Adrenal gland (tissue), 12 donors: ENCODE data around the gene ADK. TPM values are rescaled to one million over a fixed set of nuclear protein-coding genes. Genes with fewer than 3 reads are reported as not detected.
A peak's percentile ranks its signal among the peaks of the same experiment; 100 is the strongest.

Experiments used
- DNase-seq, 7 donors: peaks; one replicate each; pipeline ENCODE4 v3.0.0-alpha.2; 2019 to 2020
- H3K27ac ChIP-seq, 5 donors: fragments of 200-600 bp; sonication (generic) in 4 of 5; 1 replicate in 3 of 5; 2 replicates in 2 of 5; pipeline versions ENCODE4 v1.5.1 to v1.8.0; 2016 to 2020; ENCODE audit warnings: mild to moderate bottlenecking in 1 of 5
- H3K27me3 ChIP-seq: fragments of 200-600 bp; 2 replicates; pipeline ENCODE4 v1.8.0; 2021
- H3K36me3 ChIP-seq, 2 donors: fragments of 200-600 bp; replicated peaks in 1 of 2; 1 replicate in 1 of 2; 2 replicates in 1 of 2; pipeline versions ENCODE4 v1.5.1 to v1.8.0; 2018 to 2022
- H3K4me1 ChIP-seq, 2 donors: fragments of 200-600 bp; replicated peaks in 1 of 2; 1 replicate in 1 of 2; 2 replicates in 1 of 2; pipeline versions ENCODE4 v1.5.1 to v1.8.0; 2018 to 2021
- H3K4me3 ChIP-seq, 4 donors: fragments of 200-600 bp; sonication (generic) in 3 of 4; one replicate each; pipeline ENCODE4 v1.5.1; 2016 to 2018
- H3K9me3 ChIP-seq, 3 donors: fragments of 200-600 bp; sonication (generic) in 1 of 3; replicated peaks in 1 of 3; 1 replicate in 2 of 3; 2 replicates in 1 of 3; pipeline versions ENCODE4 v1.5.1 to v1.8.0; 2016 to 2021
- POLR2A ChIP-seq, 2 donors: fragments of 450-650 bp; IDR thresholded peaks; one replicate each; pipeline ENCODE4 v1.6.1; 2017; ENCODE audit warnings: antibody characterized with exemption in 2 of 2, mild to moderate bottlenecking in 2 of 2, moderate library complexity in 1 of 2
- WGBS, 4 donors: extraction: QIAGEN DNeasy Blood & Tissue Kit in 2 of 4; methylation state at CpG; one replicate each; pipeline versions ENCODE4 v1.1.5 to v1.1.7; 2013 to 2017; 5-methylcytosine and 5-hydroxymethylcytosine counted together
- intact Hi-C, 2 donors: fragments of 100-400 bp; cut with DNase I; formaldehyde crosslinking; loops; one replicate each; pipeline versions ENCODE4 v1.14.1 to v1.15.0; 2022 to 2023
- polyA plus RNA-seq, 3 donors: library from polyadenylated mRNA; stranded (reverse); fragments of 200-250 nt in 2 of 3; fragments of 350-450 nt in 1 of 3; fragmentation: Illumina TruSeq in 1 of 3; extraction: RNeasy Lipid Tissue Mini Kit (QIAGEN cat#74804) in 1 of 3; gene quantifications; one replicate each; pipeline ENCODE4 v1.2.3, GENCODE V29; 2013 to 2014
- total RNA-seq, 9 donors: library from RNA; depleted of rRNA in 4 of 9; stranded (reverse); fragments of >200 nt in 4 of 9; fragments of 120-200 nt in 1 of 9; fragmentation: NEBNext Ultra II Directional in 1 of 9; extraction: Animal tissue kit (Norgen Biotek cat#: 25700) in 1 of 9; gene quantifications; one replicate each; pipeline versions ENCODE4 v1.1.0 to v1.2.4, GENCODE V29; 2013 to 2023
- TF ChIP-seq, protein P1 (sequence below), 6 experiments: fragments of 450-650 bp in 4 of 6; fragments of 200-600 bp in 2 of 6; sonication (generic) in 1 of 6; IDR thresholded peaks; 1 replicate in 5 of 6; 2 replicates in 1 of 6; pipeline versions ENCODE4 v1.5.1 to v1.8.0; 2016 to 2021; ENCODE audit warnings: antibody characterized with exemption in 6 of 6, mild to moderate bottlenecking in 2 of 6, moderate library complexity in 1 of 6
- donor health status: healthy with polysubstance abuse.
- donor health status: Bipolar disorder and iron deficiency.
- donor health status: DM: yes; HTN: yes; CAD: no.
- donor health status: DM: no; HTN: no; CAD: no.
- donor health status: DM: no; HTN: no; CAD: no.
- donor health status: DM: yes; HTN: yes; CAD: no.

ADK gene
- total and polyA plus RNA-seq, 12 donors = 8.2 to 45.5 (median 22.2) TPM

- H3K9me3 ChIP-seq = no peaks in the 10 kb centered on the region
- H3K4me1 ChIP-seq = peaks cover 0 to 24% of the 10 kb centered on the region in 2 donors
- intact Hi-C loops = no loop called here
- no peak overlapping the region for H3K27ac ChIP-seq
- TF ChIP-seq, protein P1, sequence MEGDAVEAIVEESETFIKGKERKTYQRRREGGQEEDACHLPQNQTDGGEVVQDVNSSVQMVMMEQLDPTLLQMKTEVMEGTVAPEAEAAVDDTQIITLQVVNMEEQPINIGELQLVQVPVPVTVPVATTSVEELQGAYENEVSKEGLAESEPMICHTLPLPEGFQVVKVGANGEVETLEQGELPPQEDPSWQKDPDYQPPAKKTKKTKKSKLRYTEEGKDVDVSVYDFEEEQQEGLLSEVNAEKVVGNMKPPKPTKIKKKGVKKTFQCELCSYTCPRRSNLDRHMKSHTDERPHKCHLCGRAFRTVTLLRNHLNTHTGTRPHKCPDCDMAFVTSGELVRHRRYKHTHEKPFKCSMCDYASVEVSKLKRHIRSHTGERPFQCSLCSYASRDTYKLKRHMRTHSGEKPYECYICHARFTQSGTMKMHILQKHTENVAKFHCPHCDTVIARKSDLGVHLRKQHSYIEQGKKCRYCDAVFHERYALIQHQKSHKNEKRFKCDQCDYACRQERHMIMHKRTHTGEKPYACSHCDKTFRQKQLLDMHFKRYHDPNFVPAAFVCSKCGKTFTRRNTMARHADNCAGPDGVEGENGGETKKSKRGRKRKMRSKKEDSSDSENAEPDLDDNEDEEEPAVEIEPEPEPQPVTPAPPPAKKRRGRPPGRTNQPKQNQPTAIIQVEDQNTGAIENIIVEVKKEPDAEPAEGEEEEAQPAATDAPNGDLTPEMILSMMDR (IDR thresholded peaks at IDR 0.05) = no peak
- no peak for TF ChIP-seq POLR2A (IDR thresholded peaks at IDR 0.05)
- H3K4me3 ChIP-seq = no peak overlapping the region
- WGBS, 4 donors = 95 to 100% (median 99%) methylated on average over 1 of the region's 1 CpG
- H3K36me3 ChIP-seq = no peaks in the 10 kb centered on the region
- no peaks in the 10 kb centered on the region for H3K27me3 ChIP-seq
- DNase-seq = no peak
These were observed 283.5 kb downstream of the ADK start for GRCh38 chr10:74434547-74434946.

GRCh38 chr10:74436523-74437170, 285.6 kb downstream of the ADK start:
- no peak overlapping the region for H3K27ac ChIP-seq
- H3K9me3 ChIP-seq = no peaks in the 10 kb centered on the region
- H3K27me3 ChIP-seq = no peaks in the 10 kb centered on the region
- H3K4me3 ChIP-seq = no peak overlapping the region
- WGBS, 4 donors = 43 to 60% (median 50%) methylated on average over 3 of the region's 3 CpGs
- TF ChIP-seq, protein P1 (IDR thresholded peaks at IDR 0.05) = no peak
- no peak for TF ChIP-seq POLR2A (IDR thresholded peaks at IDR 0.05)
- DNase-seq = no peak
- H3K4me1 ChIP-seq = peaks cover 0 to 25% of the 10 kb centered on the region in 2 donors
- intact Hi-C loops = no loop called here
- no peaks in the 10 kb centered on the region for H3K36me3 ChIP-seq

DNA sequence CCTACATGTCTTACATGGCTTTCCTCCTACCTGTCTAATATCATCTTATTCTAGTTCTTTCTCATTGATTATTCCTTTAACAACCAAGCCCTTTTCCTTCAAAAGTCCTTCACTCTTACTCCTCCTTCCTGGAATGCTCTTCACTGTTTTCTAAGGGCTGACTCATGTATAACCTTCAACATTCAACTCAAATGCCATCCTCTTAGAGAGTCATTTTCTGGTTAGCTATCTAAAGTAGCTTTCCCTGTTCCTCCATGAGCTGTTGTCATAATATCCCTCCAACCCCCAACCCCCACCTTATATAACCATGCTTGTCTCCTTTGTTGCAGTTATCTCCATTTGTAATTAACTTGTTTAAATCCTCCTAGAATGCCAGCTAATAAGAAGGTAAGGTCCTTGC, 286.8 kb downstream of the ADK start:
- no peaks in the 10 kb centered on the region for H3K27me3 ChIP-seq
- no peak for TF ChIP-seq POLR2A (IDR thresholded peaks at IDR 0.05)
- TF ChIP-seq, protein P1 (IDR thresholded peaks at IDR 0.05) = no peak
- DNase-seq = peak in 3 of 7 donors; percentile 27 to 42 (median 38)
- peaks cover 0 to 25% of the 10 kb centered on the region in 2 donors for H3K4me1 ChIP-seq
- intact Hi-C loops = no loop called here
- no peaks in the 10 kb centered on the region for H3K36me3 ChIP-seq
- H3K27ac ChIP-seq = peak overlapping the region in 4 of 5 donors; percentile 5 to 53 (median 33)
- no peak overlapping the region for H3K4me3 ChIP-seq
- no peaks in the 10 kb centered on the region for H3K9me3 ChIP-seq

DNA sequence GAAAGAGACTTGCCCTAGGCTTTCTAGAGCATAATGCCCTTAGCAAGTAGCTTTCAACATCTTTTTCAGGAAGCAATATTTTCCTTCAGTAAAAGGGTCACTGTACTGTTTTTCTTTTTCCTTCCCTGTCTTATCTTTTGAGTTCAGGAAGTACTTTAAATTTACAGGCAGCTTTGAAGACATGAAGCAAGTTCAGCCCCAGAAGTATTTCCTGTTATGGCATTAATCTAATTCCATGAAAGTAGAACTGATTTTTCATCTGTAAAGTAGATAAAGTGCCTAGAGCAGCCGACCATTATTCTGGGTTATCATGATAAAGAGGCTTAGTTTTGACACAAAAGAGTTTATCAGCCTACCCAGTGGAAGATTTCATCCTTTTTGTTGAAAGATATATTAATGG, 288.2 kb downstream of the ADK start:
- Histone ChIP-seq H3K36me3 (no peaks in the 10 kb centered on the region), H3K9me3 (no peaks in the 10 kb centered on the region), H3K27ac (peak overlapping the region in 2 of 5 donors; percentile 8 to 9), H3K27me3 (no peaks in the 10 kb centered on the region), H3K4me1 (peaks cover 0 to 25% of the 10 kb centered on the region in 2 donors), H3K4me3 (no peak overlapping the region)
- DNase-seq = no peak
- 1 to 14% (median 5%) methylated on average over 1 of the region's 1 CpG for WGBS, 4 donors
- intact Hi-C loops = no loop called here
- no peak for TF ChIP-seq POLR2A (IDR thresholded peaks at IDR 0.05)
- TF ChIP-seq, protein P1 (IDR thresholded peaks at IDR 0.05) = no peak
